Thoracic aorta (tissue), 2 donors: Measurements from ENCODE around the gene FBXL4. TPM values are rescaled to one million over a fixed set of nuclear protein-coding genes. Genes with fewer than 3 reads are reported as not detected.

Experiments
- ATAC-seq: fragments of 150-250 bp; one replicate; pipeline ENCODE4 v1.8.0; 2017; ENCODE audit warnings: low read depth; ENCODE audit not compliant: insufficient number of reproducible peaks, low FRiP score
- DNase-seq: peaks from one replicate; pipeline ENCODE4 v3.0.0-alpha.2; 2020; ENCODE audit warnings: low spot score
- H3K27ac ChIP-seq, 2 donors: fragments of 200-600 bp; sonication (generic); 1 replicate in 1 of 2; 2 replicates in 1 of 2; pipeline ENCODE4 v1.5.1; 2016; ENCODE audit warnings: mild to moderate bottlenecking in 2 of 2, moderate library complexity in 2 of 2
- H3K27me3 ChIP-seq: fragments of 200-600 bp; sonication (generic); replicated peaks from 2 replicates; pipeline ENCODE4 v1.6.0; 2016; ENCODE audit warnings: mild to moderate bottlenecking; ENCODE audit not compliant: insufficient read depth
- H3K36me3 ChIP-seq: fragments of 200-600 bp; sonication (generic); one replicate; pipeline ENCODE4 v1.5.1; 2016
- H3K4me1 ChIP-seq, 2 donors: fragments of 200-600 bp; sonication (generic); 1 replicate in 1 of 2; 2 replicates in 1 of 2; pipeline versions ENCODE4 v1.5.1 to v1.6.0; 2016; ENCODE audit warnings: low read depth in 2 of 2, mild to moderate bottlenecking in 1 of 2; ENCODE audit not compliant: control insufficient read depth in 1 of 2
- H3K4me3 ChIP-seq: fragments of 200-600 bp; sonication (generic); 2 replicates; pipeline ENCODE4 v1.5.1; 2016; ENCODE audit warnings: mild to moderate bottlenecking
- H3K9me3 ChIP-seq: fragments of 200-600 bp; sonication (generic); 2 replicates; pipeline ENCODE4 v1.5.1; 2016
- total RNA-seq, 2 donors: library from RNA; depleted of rRNA; stranded (reverse); fragments of >200 nt; gene quantifications; one replicate each; pipeline versions ENCODE4 v1.1.0 to v1.2.3, GENCODE V29; 2016
- TF ChIP-seq, protein P1 (sequence below): fragments of 200-600 bp; sonication (generic); IDR thresholded peaks from one replicate; pipeline ENCODE4 v1.5.1; 2019; ENCODE audit warnings: antibody characterized with exemption

FBXL4 gene
- total RNA-seq, 2 donors from 2014 or later: 18.3 to 31.7 TPM

DNA sequence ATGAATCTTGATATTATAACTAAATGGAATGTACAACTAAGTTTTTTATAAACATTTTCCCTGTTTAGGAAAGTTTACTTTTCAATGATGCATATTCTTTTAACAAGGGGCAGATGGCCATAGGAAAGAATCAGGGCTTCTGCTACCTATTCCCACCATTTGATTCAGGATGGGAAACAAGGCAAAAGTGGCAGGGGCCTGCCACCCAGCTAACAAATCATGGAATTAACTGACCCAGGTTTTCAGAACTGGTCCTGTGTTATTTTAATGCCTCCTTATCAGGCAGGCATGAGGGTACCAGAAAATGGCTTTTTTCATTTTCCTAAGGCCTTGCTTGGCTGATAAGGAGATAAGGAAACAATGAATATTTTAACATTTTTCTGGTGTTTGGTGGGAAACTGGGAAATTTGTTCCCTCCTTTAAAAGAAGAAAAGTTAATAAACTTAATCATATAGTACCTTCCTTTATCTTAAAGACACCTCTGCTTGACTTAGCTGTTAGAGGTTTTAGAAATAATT lies 106.7 kb downstream of the FBXL4 start:
- ATAC-seq (no peak), DNase-seq (no peak)
- H3K27me3 ChIP-seq: peaks cover 64% of the 10 kb centered on the region
- TF ChIP-seq, protein P1, sequence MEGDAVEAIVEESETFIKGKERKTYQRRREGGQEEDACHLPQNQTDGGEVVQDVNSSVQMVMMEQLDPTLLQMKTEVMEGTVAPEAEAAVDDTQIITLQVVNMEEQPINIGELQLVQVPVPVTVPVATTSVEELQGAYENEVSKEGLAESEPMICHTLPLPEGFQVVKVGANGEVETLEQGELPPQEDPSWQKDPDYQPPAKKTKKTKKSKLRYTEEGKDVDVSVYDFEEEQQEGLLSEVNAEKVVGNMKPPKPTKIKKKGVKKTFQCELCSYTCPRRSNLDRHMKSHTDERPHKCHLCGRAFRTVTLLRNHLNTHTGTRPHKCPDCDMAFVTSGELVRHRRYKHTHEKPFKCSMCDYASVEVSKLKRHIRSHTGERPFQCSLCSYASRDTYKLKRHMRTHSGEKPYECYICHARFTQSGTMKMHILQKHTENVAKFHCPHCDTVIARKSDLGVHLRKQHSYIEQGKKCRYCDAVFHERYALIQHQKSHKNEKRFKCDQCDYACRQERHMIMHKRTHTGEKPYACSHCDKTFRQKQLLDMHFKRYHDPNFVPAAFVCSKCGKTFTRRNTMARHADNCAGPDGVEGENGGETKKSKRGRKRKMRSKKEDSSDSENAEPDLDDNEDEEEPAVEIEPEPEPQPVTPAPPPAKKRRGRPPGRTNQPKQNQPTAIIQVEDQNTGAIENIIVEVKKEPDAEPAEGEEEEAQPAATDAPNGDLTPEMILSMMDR: no peak
- H3K36me3 ChIP-seq: no peaks in the 10 kb centered on the region
- no peak overlapping the region for H3K27ac ChIP-seq
- H3K4me3 ChIP-seq: no peak overlapping the region
- no peaks in the 10 kb centered on the region for H3K9me3 ChIP-seq
- H3K4me1 ChIP-seq: peaks cover 12 to 20% of the 10 kb centered on the region in 2 donors

DNA sequence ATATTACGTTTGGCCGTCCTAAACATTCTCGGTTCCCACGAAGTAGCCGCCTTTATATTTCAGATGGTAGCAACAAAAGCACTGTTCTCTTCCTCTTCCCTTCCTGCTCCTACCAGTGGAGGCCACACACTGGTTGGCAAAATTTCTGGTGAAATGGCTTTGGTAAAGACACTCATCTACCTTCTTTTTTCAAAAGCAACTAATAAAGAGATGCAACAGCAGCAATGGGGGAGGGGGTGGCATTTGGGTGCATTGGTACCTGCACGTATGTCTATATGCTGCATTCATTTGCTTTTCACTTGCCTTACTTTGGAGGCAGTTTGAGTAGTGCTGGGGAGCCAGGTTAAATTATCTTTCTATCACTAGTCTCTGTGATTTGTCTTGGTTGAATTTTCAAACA lies 107.4 kb downstream of the FBXL4 start:
- DNase-seq: no peak
- H3K4me1 ChIP-seq: peaks cover 12 to 24% of the 10 kb centered on the region in 2 donors
- TF ChIP-seq, protein P1: no peak
- H3K27ac ChIP-seq: no peak overlapping the region
- no peaks in the 10 kb centered on the region for H3K36me3 ChIP-seq
- no peak for ATAC-seq
- no peak overlapping the region for H3K4me3 ChIP-seq
- peaks cover 67% of the 10 kb centered on the region for H3K27me3 ChIP-seq
- H3K9me3 ChIP-seq: no peaks in the 10 kb centered on the region

DNA sequence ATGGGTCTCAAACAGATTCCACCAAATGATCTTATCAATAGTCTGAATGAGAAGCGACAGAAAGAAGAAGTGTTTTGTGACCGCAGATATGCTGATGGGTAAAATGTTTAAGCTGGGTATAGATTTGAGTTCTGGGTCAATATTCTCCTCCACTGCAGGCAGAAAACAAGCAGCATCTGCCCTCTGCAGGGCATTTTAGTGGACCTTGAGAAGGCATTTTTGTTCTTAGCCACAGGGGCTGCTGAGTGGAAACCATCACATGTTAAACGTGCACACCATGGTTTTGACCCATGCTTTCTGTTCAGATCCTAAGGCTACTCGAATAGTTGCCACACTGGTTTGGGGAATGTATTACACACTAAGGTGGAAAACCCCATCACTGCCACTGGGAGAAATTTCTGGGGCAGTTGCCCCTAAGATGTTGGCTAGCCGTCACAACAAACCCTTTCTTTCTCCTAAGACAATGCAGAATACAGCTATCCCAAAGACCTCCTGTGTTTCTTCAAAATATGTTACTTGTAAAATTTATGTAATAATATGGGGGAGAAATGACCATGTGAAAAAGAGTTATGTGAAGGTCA lies 107.9 kb downstream of the FBXL4 start:
- peaks cover 9 to 22% of the 10 kb centered on the region in 2 donors for H3K4me1 ChIP-seq
- no peak for DNase-seq
- TF ChIP-seq, protein P1: no peak
- peaks cover 63% of the 10 kb centered on the region for H3K27me3 ChIP-seq
- H3K36me3 ChIP-seq: no peaks in the 10 kb centered on the region
- H3K9me3 ChIP-seq: no peaks in the 10 kb centered on the region
- no peak for ATAC-seq
- no peak overlapping the region for H3K27ac ChIP-seq
- H3K4me3 ChIP-seq: no peak overlapping the region

GRCh38 chr6:98838975-98839374 lies 108.8 kb downstream of the FBXL4 start:
- no peak overlapping the region for H3K4me3 ChIP-seq
- H3K4me1 ChIP-seq: peaks cover 4 to 14% of the 10 kb centered on the region in 2 donors
- H3K9me3 ChIP-seq: no peaks in the 10 kb centered on the region
- no peaks in the 10 kb centered on the region for H3K36me3 ChIP-seq
- no peak overlapping the region for H3K27ac ChIP-seq
- peaks cover 54% of the 10 kb centered on the region for H3K27me3 ChIP-seq
- DNase-seq (no peak), ATAC-seq (no peak)
- TF ChIP-seq, protein P1: no peak

DNA sequence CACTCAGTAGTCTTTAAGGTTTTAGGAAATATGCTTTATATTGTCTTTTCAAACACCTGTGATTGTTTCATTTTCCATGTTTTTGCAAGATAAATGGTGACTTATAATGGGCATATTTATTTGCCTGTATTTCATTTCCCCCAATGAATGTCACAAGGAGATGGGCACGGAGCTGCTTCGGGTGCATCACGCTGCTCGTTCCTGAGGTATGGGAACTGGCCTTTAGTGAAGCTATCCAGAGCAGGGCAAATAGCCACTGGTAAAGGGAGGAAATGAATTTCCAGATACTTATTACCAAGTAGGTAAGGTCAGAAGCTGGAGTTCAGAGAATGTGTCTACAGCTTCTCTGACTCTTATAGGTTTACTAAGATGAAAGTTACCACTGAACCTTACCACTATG lies 109.7 kb downstream of the FBXL4 start:
- Histone ChIP-seq H3K4me3 (no peak overlapping the region), H3K27ac (no peak overlapping the region), H3K9me3 (no peaks in the 10 kb centered on the region), H3K36me3 (no peaks in the 10 kb centered on the region), H3K4me1 (peaks cover 4 to 14% of the 10 kb centered on the region in 2 donors), H3K27me3 (peaks cover 45% of the 10 kb centered on the region)
- TF ChIP-seq, protein P1: no peak
- DNase-seq (no peak), ATAC-seq (no peak)
